BJ (cell line): Measurements from ENCODE around the gene CPAMD8. TPM values are rescaled to one million over a fixed set of nuclear protein-coding genes. Genes with fewer than 3 reads are reported as not detected.
"Not testable (repeated sequence)": the region's sequence is repeated elsewhere in the genome, so short reads cannot be mapped to it uniquely, and the experiment has no call there.

Experiments
- CTCF ChIA-PET: fragments of 350-600 bp; formaldehyde crosslinking; extraction: SDS; loops from one replicate; lab custom pipeline; 2021; ENCODE audit warnings: antibody characterized with exemption, inconsistent platforms; lab: Yijun Ruan, JAX
- POLR2A ChIA-PET: fragments of 300-600 bp; sonication (Branson Sonifier 250); formaldehyde crosslinking; extraction: SDS; loops from one replicate; lab custom pipeline; 2021; ENCODE audit warnings: antibody characterized with exemption; lab: Charles Lee
- DNase-seq: peaks from one replicate; pipeline ENCODE4 v3.0.0-alpha.2; 2011; ENCODE audit warnings: low read depth
- H3K27me3 ChIP-seq: 2 replicates; pipeline ENCODE4 v1.6.0; 2011; ENCODE audit warnings: low read length; ENCODE audit not compliant: control insufficient read depth, insufficient read depth
- H3K36me3 ChIP-seq: 2 replicates; pipeline ENCODE4 v1.5.1; 2011; ENCODE audit warnings: low read length; ENCODE audit not compliant: control insufficient read depth, insufficient read depth
- H3K4me3 ChIP-seq: 2 replicates; pipeline ENCODE4 v1.5.1; 2011; ENCODE audit warnings: low read depth, mild to moderate bottlenecking, control low read depth, low read length
- CTCF ChIP-seq: IDR thresholded peaks from 2 replicates; pipeline ENCODE4 v1.5.1; 2011; ENCODE audit warnings: low read depth, mild to moderate bottlenecking, control low read depth, inconsistent platforms, low read length, moderate library complexity; ENCODE audit not compliant: insufficient read depth
- polyA plus RNA-seq: library from polyadenylated mRNA; depleted of rRNA; stranded (reverse); fragments of >200 nt; gene quantifications from 2 replicates; pipeline ENCODE4 v1.2.3, GENCODE V29; 2011

Gene CPAMD8
- polyA plus RNA-seq, 1 experiment: 1.1 TPM

- POLR2A ChIA-PET: no interaction called here
These were observed 88.4 kb downstream of the CPAMD8 start for GRCh38 chr19:16938211-16938610.

GRCh38 chr19:16937796-16938195 lies 88.8 kb downstream of the CPAMD8 start:
- CTCF ChIA-PET, POLR2A ChIA-PET, DNase-seq, H3K36me3 ChIP-seq, H3K4me3 ChIP-seq, H3K27me3 ChIP-seq: not testable (repeated sequence)

More at GRCh38 chr19:16938211-16938610, 88.4 kb downstream of the CPAMD8 start:
- DNase-seq: no peak
- no peak for TF ChIP-seq CTCF
- CTCF ChIA-PET: no interaction called here
- Histone ChIP-seq H3K4me3 (no peak overlapping the region), H3K36me3 (no peaks in the 10 kb centered on the region), H3K27me3 (no peaks in the 10 kb centered on the region)

GRCh38 chr19:16936901-16937300 lies 89.7 kb downstream of the CPAMD8 start:
- H3K27me3 ChIP-seq: no peaks in the 10 kb centered on the region
- POLR2A ChIA-PET: no interaction called here
- H3K4me3 ChIP-seq: no peak overlapping the region
- CTCF ChIA-PET: no interaction called here
- no peak for TF ChIP-seq CTCF
- no peak for DNase-seq
- H3K36me3 ChIP-seq: no peaks in the 10 kb centered on the region

GRCh38 chr19:16934489-16934888 lies 92.1 kb downstream of the CPAMD8 start:
- H3K27me3 ChIP-seq: no peaks in the 10 kb centered on the region
- TF ChIP-seq CTCF: no peak
- DNase-seq: no peak
- POLR2A ChIA-PET: no interaction called here
- CTCF ChIA-PET: no interaction called here
- no peak overlapping the region for H3K4me3 ChIP-seq
- H3K36me3 ChIP-seq: no peaks in the 10 kb centered on the region

- H3K36me3 ChIP-seq: no peaks in the 10 kb centered on the region
- H3K4me3 ChIP-seq: no peak overlapping the region
- ChIA-PET POLR2A (no interaction called here), CTCF (no interaction called here)
- DNase-seq: no peak
- no peak for TF ChIP-seq CTCF
- H3K27me3 ChIP-seq: no peaks in the 10 kb centered on the region
These were observed 95.3 kb downstream of the CPAMD8 start for GRCh38 chr19:16931306-16931705.

GRCh38 chr19:16930753-16931152 lies 95.9 kb downstream of the CPAMD8 start:
- TF ChIP-seq CTCF: no peak
- POLR2A ChIA-PET: no interaction called here
- H3K36me3 ChIP-seq: no peaks in the 10 kb centered on the region
- H3K27me3 ChIP-seq: no peaks in the 10 kb centered on the region
- DNase-seq: no peak
- H3K4me3 ChIP-seq: no peak overlapping the region
- CTCF ChIA-PET: no interaction called here
